Occipital lobe (tissue), 2 donors: Measurements from ENCODE around the gene CHCHD6. TPM values are rescaled to one million over a fixed set of nuclear protein-coding genes. Genes with fewer than 3 reads are reported as not detected.

ENCODE experiments used
- DNase-seq: peaks from one replicate; lab custom pipeline; 2025; lab: John Stamatoyannopoulos, UW
- total RNA-seq: library from RNA; depleted of rRNA; stranded (reverse); fragments of >200 nt; gene quantifications from one replicate; pipeline ENCODE4 v1.2.3, GENCODE V29; 2014

Gene CHCHD6
- total RNA-seq, 1 donor from 2014 or later, result 28.2 TPM

DNA sequence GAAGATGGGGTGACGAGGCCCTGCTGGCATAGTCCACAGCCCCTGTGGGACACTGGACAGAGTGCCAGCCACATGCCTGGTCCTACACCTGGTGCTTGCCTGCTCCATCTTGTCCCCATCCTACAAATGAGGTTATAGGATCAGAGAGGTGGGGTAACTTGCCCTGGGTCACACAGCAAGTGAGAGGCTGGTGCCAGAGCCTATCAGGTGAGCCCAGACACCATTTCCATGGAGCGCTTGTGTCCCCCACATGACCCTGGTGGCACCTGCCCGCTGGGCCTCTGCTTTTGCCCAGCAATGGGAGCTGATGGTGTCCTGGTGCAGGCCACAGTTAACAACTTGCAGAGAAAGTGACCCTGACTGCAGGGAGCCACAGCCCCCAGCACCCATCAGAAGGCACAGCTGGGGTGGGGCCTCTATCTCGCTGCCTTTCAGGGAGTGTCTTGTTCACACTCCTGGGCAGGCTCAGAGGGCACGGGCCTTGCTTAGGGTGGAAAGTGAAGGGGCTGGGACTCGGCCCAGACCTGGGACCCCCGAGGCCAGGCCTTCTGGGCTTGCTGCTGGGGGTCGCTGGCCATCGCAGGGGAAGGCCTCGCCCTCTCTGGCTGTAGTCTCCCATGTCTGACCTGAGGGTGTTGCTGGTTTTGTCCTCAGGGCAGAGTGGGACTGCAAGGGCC lies 286.1 kb downstream of the CHCHD6 start:
- DNase-seq, result no peak

GRCh38 chr3:126990890-126991289 lies 286.9 kb downstream of the CHCHD6 start:
- no peak for DNase-seq

DNA sequence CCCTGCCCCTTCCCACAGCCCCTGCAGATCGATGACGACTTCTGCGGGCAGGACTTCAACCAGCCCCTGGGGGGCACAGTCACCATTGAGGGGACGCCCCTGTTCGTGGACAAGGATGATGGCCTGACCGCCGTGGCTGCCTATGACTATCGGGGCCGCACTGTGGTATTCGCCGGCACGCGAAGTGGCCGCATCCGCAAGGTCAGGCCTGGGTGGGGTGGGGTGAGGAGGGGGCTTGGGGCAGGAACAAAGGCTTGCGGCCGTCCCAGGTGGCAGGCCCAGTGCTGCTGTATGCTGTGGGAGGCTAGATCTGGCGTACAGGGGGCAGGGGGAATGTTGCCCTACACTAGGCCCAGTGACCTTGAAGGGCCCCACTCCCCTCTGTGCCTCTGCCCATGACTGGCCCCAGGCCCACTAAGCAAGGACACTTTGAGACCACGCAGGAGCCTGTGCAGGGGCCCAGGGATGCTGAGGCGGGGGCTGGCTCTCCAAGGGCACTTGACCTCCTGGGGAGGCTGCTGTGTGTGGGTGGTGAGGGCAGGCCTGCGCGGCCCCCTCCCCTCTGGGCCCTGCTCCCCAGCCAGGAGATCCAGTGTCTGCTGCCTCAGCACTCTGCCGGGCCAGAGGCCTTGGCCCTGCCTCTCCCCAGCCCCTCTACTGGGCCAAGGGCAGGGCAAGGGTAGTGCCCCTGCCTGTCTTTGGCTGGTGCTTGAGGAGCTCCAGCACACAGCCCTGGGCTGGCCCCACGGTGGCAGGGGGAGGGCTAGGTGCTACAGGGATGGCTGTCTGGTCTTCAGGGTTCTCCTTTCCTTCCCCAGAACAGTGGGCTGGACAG lies 287.5 kb downstream of the CHCHD6 start:
- no peak for DNase-seq

GRCh38 chr3:126992216-126992615 lies 288.2 kb downstream of the CHCHD6 start:
- no peak for DNase-seq

GRCh38 chr3:126992776-126993175 lies 288.7 kb downstream of the CHCHD6 start:
- DNase-seq, result no peak

GRCh38 chr3:126993436-126993835 lies 289.4 kb downstream of the CHCHD6 start:
- DNase-seq, result no peak

DNA sequence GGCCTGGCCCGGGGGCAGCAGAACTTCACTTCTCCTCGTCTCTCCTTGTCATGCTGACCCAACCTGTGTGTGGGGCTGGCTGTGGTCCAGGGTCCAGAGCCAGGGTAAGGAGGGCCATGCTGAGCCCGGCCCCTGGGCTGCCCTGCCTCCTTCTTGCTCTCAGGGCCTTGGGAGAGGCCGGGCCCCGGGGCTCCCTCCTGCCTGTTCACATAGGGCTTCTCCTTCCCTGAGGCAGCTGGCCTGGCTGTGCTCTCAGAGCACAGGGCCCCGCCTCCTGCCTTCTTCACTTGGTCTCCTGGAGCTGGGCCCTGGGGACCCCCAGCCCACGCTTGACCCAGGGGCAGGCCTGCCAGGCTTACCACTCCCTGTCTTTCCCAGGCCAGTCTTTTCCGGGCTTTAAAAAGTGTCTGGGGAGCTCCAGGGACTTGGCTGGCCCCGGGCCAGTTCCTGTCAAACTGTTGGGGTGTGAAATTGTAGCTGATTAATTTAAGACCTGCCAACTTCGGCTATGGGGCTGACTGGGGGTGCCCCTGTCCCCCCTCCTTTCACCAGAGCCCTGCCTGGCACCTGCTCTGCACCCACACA lies 290.7 kb downstream of the CHCHD6 start:
- no peak for DNase-seq

- DNase-seq, result no peak
These were observed 291.3 kb downstream of the CHCHD6 start for GRCh38 chr3:126995254-126995780.

- DNase-seq, result no peak
These were observed 292.0 kb downstream of the CHCHD6 start for GRCh38 chr3:126995926-126996512.

DNA sequence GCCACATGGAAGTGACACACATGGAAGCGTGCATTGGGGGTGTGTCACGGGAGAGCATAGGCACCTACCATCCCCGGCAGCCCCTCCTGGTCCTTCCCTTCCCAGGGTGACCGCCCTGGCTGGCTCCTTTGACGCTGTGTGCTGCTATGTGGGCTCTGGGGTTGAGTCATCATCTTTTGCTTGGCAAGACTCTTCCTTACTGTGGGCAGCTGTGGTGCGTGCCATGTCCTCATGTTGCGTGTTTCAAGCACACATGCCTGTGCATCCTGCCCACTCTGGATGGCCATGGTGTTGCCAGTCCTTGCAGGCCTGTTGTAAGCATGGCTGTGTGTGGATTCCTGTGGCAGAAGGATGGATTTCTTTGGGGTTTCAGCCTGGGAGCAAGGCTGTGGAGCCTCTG lies 292.9 kb downstream of the CHCHD6 start:
- DNase-seq, result peak; percentile 36

- DNase-seq, result no peak
These were observed 293.5 kb downstream of the CHCHD6 start for GRCh38 chr3:126997455-126998038.

DNA sequence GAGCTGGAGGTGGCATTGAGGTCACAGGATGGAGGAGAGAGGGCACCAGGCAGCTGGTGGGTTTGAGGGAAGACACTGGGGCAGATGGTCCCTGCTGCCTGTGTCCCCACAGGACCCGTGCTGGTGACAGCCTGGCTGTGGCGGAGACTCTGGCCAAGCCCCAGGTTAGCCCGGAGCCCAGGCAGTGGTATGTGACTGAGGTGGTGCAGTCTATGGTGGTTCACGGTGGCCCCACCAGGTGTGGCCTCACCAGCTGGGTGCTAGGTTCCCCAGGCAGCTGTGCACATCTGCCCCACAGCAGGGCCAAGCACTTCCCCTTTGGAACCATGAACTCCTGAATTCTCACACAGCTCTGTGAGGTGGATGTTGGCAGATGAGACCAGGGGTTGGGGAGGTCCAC lies 294.3 kb downstream of the CHCHD6 start:
- DNase-seq, result no peak

GRCh38 chr3:126998728-126999127 lies 294.7 kb downstream of the CHCHD6 start:
- no peak for DNase-seq

- DNase-seq, result peak; percentile 38
These were observed 295.3 kb downstream of the CHCHD6 start for GRCh38 chr3:126999383-126999782.

DNA sequence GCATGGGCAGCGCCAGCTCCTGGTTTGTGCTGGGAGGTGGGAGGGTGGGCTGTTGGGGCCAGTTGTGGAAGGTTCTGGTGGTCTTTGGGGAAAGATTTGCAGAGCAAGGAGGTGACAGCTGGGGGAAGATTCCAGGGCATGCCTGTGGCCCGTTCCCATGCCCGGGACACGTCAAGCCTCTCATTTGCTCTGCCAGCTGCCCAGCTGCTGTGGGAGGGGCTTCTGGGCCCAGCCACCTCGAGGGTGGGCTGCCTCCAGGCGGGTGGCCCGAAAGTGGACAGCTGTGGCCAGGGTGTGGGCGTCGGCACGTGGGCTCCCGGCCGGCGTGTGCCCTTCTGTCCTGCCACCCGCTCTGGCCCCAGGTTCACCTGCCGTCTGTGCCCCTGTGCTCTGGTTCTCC lies 296.1 kb downstream of the CHCHD6 start:
- DNase-seq, result no peak

DNA sequence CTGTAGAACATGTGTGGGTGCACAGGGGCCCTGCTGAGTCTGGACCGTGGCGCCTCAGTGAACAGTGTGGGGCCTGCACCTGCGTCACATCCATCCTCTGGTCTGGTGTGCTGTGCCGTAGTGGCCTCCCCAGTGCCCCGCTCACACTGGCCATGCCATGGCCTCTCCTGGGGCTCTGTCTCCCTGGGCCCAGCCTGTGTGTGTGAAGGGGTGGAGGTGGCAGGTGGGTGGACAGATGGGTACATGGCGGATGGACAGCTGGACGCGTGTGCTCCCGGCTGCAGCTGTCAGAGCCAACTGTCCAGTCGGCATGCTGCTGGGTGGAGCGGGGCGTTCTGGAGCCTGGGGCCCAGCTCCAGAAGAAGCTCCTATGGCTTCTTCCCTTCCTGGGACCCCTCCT lies 296.7 kb downstream of the CHCHD6 start:
- DNase-seq, result no peak

- DNase-seq, result no peak
These were observed 297.6 kb downstream of the CHCHD6 start for GRCh38 chr3:127001486-127002194.

DNA sequence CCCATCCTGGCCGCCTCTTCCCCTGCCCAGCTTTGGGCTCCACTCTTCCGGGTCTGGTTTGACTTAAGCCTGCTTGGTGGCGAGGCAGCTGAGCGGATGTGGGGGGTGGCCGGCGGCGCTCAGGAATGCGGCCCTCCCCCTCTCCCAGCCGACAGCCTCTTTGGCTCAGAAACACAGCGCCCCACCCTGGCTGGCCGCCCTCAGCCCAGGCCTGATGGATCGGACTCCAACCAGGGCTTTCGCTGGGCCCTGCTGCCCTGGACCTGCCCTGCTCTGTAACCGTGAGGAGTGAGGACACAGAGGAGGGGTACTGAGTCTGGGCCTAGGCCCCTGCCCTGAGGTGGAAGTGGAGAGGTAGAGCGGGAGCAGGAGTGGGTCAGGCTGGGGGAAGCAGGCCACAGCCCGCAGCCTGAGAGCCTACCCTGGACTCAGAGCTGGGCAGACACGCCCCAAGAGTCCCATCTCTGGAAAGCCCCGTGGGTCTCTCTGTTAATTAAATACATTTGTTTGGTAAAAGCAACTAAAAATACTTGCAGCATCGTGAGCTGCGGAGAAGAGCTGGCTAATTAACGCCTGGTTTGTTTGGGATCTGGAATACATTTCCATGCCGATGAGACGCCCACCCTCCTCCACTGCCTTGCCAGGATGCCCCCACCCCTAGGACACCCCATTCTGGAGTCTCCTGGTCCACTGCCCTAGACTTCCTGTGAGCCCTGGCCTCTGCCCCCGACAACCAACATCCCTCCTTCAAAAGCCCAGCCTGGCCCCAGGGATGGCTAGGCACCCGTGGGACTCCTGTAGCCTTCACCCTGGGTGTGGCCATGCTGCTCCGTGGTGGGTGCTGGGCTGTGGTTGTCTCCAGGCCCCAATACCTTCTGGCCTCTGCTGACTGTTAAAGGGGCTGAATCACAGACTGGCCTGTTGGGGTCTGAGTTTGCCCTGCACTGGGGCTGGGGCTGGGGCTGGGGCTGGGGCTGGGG lies 298.4 kb downstream of the CHCHD6 start:
- DNase-seq, result peak; percentile 47

DNA sequence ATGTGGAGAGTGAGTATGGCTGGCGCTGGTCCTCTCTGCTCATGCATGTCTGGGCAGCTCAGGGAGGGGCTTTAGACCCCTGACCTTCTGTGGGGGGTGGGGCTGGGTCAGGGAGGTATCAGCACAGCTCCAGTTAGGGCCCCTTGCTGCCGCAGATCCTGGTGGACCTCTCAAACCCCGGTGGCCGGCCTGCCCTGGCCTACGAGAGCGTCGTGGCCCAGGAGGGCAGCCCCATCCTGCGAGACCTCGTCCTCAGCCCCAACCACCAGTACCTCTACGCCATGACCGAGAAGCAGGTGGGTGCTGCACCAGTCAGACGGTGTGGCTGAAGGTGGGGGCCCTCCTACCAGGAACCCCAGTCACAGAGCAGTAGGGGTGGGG lies 299.1 kb downstream of the CHCHD6 start:
- no peak for DNase-seq
